Gastroesophageal sphincter (tissue), 3 donors: ENCODE data around the gene TJP3.

Source experiments
- CTCF ChIP-seq, 4 experiments: fragments of 200-600 bp in 2 of 4; fragments of 450-650 bp in 2 of 4; sonication (generic) in 1 of 4; IDR thresholded peaks; one replicate each; pipeline ENCODE4 v1.5.1; 2017 to 2019; ENCODE audit warnings: antibody characterized with exemption in 4 of 4, mild to moderate bottlenecking in 2 of 4, moderate library complexity in 2 of 4
- EP300 ChIP-seq: sonication (generic); formaldehyde crosslinking; IDR thresholded peaks from one replicate; pipeline ENCODE4 v1.6.1; 2017; ENCODE audit warnings: antibody characterized with exemption, mild to moderate bottlenecking
- POLR2A ChIP-seq, 2 donors: fragments of 450-650 bp; IDR thresholded peaks; one replicate each; pipeline ENCODE4 v1.6.1; 2017; ENCODE audit warnings: antibody characterized with exemption in 2 of 2, mild to moderate bottlenecking in 2 of 2, moderate library complexity in 1 of 2
- POLR2AphosphoS5 ChIP-seq: sonication (generic); formaldehyde crosslinking; IDR thresholded peaks from one replicate; pipeline ENCODE4 v1.6.1; 2017; ENCODE audit warnings: antibody characterized with exemption

- TF ChIP-seq POLR2AphosphoS5 (no peak), CTCF (IDR thresholded peaks at IDR 0.05) (no peak), POLR2A (IDR thresholded peaks at IDR 0.05) (no peak), EP300 (no peak)
These were observed 88.2 kb downstream of the TJP3 start for GRCh38 chr19:3796358-3796757.
